ENCODE data around the gene TPRG1L.
"Not testable (repeated sequence)": the region's sequence is repeated elsewhere in the genome, so short reads cannot be mapped to it uniquely, and the experiment has no call there.

TPRG1L gene

DNA sequence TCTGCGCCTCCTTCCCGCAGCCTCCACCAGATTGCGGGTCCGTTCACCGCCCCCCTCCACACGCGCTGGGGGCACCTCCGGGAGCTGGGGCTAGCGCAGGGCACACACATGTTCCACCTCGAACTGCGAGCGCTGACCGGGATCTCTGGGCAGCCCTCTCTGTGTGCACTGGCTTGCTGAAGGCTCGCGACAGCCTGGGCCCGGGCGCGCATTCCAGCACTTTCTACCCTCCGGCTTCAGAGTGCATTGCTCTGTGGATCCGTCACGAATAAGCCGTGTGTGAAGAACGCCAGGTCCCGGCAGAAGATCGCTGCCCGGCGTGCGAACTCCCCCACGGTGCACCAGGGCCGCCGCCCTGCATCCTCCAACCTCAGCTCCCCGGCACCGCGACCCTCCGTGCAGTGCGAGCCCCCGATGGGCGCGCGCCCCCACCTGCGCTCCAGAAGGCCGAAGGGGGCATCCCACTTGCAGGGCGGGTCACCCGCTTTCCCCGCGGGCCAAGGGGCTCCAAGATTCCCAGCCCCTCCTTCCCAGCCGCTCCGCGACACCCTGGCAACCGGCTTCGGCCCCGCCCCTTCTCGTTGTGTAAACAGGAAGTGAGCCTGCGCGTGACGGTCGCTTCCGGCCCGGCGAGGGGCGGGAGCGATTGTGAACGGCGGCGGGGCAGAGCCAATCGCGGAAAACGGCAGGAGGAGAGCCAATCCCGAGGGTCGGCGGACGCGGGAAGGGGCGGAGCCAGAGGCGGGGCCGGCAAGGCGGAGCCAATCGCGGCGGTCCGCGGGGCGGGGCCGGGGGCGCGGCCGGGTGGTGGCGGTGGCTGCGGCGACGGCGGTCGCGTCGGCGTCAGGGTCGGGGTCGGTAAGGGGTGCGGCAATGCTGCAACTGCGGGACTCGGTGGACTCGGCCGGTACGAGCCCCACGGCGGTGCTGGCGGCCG lies at the start of gene TPRG1L:
Gene TPRG1L (plus strand): TSS at position 816 of the 937 bp plus-strand sequence. CDS start 58 bp downstream, at position 874.
- DNase-seq, result peak; percentile 80 to 99 (median 97)

DNA sequence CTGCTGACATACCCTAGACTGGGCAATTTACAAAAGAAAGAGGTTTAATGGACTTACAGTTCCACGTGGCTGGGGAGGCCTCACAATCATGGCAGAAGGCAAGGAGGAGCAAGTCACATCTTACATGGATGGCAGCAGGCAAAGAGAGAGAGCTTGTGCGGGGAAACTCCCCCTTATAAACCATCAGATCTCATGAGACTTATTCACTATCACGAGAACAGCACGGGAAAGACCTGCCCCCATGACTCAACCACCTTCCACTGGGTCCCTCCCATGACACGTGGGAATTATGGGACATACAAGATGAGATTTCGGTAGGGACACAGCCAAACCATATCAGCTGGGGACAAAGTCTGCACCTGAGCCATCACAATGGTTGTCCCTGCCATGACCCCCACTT lies 49.3 kb upstream of the TPRG1L start:
- DNase-seq, result not testable (repeated sequence)

DNA sequence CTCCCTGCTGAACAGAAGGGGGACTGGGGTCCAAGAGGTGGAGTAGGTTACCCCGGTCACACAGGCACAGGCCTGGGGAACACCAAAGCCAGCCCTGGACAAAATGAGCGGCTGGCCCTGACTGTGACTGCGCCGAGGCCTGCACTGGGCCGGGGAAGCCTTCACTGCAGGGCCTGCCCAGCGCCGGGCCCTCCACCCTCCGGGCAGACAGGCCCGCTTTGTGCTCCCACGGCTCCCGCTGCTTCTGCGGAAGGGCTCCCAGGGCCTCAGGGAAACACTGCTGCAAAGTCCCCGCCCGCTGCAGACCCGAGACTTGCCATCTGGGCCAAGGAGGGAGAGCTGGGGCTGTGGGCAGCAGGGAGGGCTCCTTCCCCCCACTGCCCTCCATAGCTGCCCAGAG lies 48.8 kb upstream of the TPRG1L start:
- DNase-seq, result peak in 3 of 56 donors; percentile 18 to 32 (median 20)

DNA sequence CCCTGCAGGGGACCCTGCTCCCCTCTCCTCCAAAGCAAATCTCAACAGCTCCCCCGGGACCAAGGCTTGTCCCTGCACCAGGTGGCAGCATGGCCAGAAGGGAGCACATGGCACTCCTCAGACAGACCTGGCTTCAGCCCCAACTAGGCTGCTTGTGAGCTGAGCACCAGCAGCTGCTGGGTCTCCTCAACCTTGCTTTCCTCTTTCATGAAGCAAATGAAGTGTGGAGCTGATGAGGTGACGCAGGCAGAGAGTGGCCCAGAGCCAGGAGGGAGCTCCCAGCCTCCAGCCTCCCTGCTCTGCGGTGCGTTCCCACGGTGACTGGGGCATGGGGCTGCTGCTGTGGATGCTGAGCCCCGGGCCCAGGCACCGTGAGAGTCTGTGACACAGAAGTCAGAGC lies 47.5 kb upstream of the TPRG1L start:
- peak in 20 of 56 donors; percentile 14 to 76 (median 36) for DNase-seq

DNA sequence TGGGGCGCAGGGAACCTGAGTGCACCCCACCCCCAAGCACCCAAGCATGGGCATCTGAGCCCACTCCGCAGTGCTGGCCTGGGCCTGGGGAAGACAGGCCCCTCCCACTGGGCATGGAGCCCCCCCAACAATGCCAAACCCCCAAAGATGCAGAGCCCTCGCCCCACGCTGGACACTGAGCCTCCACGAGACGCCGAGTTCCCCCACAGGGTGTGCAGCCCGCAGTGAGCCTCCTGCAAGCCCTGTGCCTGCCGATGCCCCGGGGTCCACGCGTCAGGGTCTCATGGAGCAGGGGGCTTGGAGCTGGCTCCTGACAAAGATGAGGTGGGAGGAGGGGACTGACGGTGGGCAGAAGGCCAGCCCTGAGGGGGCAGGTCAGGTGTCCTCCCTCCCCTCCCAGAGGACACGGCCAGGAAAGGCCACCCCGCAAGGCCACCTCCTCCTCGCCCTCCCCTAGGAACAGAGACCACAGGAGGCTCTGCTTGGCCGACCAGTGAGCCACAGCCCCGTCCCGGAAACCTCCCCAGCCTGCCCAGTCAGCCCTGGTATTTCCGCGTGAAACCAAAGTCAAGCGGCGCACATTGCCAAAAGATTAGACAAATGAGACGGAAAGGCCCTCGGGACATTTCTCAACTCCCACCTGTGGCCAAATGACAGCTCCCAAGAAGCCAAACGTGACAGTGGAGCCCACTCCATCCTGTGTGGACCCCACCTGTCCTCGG lies 46.9 kb upstream of the TPRG1L start:
- no peak for DNase-seq

DNA sequence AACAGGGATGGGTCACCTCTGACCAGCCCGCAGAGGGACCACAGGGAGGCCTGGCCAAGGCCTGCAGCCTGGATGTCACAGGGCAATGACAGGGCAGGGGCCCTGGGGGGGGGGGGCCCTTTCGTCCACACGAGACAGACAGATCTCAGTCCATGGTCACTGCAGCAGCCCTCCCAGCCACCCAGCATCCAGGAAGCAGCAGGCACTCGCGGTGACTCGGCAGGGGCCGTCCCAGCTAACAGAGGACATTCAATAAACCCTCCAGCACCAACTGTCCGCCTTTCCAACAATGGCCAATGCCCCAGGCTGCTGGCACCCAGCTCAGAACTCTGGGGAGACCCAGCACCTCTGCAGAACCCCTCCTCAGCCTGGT lies 46.4 kb upstream of the TPRG1L start:
- no peak for DNase-seq

DNA sequence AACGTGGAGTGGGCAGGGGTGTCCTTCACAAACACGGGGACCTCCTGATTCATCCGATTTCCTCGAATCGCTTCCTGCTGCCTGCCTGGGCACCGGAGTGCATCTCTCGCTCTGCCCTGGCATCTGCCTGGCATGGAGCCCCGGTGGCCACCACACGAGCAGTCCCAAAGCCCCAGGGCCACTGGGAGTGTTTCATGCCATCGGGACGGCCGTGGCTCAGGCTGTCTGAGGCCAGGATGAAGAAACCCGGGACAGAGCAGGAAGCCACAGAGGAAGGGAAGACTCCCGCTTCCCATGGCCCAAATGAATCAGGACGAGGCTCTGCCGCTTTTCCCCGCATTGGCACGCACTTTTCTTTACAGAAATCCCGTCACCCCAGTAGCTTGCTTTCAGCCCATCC lies 45.9 kb upstream of the TPRG1L start:
- no peak for DNase-seq

DNA sequence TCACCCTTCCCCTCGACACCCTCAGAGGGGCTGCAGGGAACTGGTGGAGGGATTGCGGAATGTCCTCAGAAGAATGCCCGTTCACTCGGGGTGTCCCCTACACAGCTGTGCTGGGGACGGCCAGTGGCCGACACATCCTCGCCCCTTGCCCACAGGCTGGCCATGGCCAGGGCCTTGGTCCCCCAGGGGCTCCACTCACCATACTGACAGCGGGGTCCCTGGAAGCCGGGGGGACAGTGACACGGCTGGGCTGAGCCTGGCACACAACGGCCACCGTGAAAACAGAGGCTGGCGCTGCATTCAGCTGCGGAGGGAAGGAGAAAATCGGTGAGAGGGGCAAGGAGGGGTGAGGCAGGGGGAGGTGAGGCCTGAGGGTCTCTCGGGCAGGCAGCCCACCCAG lies 45.2 kb upstream of the TPRG1L start:
- DNase-seq, result no peak

DNA sequence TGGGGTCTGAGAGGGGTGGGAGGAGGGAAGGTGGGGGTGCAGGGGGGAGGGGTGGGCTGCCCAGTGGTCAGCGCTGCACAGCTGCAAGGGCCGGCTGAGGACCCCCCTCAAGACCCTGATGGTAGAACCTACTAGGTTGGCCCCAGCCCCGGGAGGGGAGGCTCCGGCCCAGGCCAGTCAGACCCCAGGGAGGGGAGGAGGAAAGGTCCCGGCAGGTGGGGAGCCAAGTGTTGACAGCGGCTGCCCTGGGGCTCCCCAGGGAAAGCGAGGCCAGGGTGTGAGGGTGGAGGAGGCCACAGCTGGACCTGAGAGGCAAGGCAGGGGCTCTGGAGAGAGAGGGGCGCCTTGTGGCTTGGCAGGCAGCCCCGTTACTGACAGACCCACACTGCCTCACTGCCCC lies 44.6 kb upstream of the TPRG1L start:
- no peak for DNase-seq

DNA sequence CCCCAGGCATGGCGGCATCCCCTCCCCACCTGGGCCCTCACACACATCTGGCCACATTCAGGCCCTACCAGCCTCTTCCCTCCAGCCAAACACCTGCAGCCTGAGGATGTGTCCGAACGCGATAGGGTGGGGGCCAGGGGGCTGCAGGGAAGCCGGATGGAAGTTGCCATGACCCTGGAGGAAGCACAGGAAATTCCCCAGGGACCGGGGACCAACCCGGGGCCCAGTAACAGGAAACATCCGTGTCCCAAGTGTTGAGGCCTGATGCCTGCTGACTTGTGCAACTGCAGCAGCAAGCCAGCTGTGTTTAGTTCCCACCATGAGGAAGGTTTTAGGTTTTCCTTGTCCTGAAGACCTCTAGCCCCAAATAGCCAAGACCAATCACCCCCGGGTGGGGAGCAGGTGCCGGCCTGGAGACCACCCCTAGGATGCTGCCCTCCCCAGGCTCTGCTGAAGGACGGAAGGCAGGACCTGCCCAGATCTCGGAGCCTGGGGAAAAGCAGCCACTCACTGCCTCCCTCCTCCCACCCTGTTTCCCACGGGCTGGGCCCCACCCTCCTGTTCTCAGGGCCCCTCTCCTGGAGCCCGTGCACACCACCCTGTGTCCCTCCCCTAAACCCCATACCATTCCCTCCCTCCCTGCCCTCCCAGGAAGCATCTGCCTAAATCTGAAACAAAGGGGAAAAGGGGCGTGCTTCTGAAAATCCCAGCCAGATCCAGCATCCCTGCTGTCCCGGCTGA lies 43.3 kb upstream of the TPRG1L start:
- no peak for DNase-seq

DNA sequence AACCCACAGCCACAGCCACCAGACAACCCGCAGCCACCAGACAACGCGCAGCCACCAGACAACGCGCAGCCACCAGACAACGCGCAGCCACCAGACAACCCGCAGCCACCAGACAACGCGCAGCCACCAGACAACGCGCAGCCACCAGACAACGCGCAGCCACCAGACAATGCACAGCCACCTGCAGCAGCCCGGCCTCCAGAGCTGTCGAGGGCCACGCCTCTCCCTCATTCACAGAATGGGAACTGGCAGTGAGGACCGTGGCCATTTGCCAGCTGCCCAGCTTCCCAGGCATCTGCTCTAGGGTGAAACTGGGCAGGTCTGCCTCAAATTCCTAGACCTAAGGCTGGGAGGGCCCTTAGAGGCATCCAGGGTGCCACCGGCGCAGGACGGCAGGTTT lies 41.1 kb upstream of the TPRG1L start:
- peak in 3 of 56 donors; percentile 7 to 34 (median 31) for DNase-seq

DNA sequence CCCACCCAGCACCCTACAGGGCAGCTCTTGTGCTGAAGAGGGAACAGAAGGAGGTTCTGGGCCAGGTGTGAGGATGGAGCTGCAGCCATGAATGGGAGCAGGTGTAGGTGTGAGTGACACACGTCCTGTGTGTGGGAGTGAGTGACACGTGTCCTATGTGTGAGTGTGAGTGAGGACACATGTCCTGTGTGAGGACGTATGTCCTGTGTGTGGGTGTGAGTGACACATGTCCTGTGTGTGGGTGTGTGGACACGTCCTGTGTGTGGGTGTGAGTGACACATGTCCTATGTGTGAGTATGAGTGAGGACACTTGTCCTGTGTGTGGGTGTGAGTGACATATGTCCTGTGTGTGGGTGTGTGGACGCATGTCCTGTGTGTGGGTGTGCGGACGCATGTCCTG lies 39.9 kb upstream of the TPRG1L start:
- peak in 1 of 56 donors; percentile 46 for DNase-seq

DNA sequence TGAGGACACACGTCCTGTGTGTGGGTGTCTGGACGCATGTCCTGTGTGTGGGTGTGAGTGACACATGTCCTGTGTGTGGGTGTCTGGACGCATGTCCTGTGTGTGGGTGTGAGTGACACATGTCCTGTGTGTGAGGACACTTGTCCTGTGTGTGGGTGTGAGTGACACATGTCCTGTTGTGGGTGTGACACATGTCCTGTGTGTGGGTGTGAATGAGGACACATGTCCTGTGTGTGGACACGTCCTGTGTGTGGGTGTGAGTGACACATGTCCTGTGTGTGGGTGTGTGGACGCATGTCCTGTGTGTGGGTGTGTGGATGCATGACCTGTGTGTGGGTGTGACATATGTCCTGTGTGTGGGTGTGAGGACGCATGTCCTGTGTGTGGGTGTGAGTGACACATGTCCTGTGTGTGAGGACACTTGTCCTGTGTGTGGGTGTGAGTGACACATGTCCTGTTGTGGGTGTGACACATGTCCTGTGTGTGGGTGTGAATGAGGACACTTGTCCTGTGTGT lies 39.4 kb upstream of the TPRG1L start:
- DNase-seq, result peak in 1 of 56 donors; percentile 46

DNA sequence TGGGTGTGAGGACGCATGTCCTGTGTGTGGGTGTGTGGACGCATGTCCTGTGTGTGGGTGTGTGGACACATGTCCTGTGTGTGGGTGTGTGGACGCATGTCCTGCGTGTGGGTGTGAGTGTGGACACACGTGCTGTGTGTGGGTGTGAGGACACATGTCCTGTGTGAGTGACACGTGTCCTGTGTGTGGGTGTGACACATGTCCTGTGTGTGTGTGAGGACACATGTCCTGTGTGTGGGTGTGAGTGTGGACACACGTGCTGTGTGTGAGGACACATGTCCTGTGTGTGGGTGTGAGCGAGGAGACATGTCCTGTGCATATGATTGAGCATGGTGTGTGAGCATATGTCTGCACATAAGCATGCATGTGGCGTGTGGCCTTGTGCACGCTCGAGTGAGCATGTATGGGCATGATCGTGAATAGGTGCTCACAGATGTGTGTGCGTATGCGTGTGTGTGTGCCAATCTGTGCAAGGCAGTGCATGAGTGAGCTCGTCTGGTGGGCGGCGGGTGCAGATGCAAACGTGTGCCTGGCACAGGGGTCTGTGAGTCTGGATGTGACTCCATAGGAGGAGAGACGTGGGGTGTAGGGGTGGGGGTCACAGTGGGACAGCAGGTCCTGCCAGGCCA lies 38.8 kb upstream of the TPRG1L start:
- DNase-seq, result peak in 2 of 56 donors; percentile 41 to 57

DNA sequence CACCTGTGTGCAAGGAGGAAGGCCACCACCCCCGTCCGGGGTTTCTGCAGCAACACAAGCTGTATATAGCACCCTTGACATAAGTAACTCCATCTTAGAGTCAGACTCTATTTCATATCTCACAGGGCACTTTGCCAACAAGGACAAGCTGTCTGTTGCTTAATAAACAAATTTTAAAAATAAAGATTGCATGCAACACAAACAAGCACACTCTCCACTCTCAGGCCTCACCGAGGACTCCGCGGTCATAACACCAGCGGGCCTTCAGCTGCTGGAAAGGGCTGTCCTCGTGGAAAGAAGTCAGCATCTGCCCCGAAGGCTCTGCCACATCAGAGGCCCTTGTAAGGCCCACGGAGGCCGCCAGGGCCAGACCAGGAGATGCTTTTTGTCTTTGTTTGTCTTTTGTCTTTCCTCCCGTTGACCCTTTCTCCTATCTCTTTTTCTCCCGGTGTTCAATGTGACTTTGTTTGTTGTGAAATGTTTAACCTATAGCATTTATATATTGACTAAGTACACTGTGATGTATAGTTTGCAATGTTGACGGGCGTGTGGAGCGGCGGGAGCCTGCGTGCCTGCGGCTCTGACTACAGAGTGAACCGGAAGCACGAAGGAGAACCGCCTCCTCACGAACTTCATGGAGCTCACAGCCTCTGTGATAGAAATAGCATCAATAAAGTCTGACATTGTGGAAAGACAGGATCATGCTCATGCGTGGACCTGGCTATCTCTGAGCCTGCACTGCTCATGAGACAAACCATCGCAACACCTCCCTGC lies 37.6 kb upstream of the TPRG1L start:
- peak in 1 of 56 donors; percentile 13 for DNase-seq

DNA sequence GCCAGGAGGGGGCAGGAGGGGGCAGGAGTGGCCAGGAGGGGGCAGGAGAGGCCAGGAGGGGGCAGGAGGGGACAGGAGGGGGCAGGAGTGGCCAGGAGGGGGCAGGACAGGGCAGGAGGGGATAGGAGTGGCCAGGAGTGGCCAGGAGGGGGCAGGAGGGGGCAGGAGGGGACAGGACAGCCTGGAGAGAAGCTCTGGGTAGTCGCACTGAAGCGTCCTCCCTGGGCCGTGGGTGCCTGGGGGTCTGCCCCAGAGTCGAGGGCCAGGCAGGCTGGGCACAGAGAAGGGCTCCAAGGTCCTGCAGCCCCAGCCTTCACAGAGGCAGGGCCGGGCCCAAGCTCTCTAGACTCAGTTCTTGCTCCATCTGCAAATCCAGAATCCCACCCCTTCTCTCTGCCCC lies 36.4 kb upstream of the TPRG1L start:
- DNase-seq, result no peak

DNA sequence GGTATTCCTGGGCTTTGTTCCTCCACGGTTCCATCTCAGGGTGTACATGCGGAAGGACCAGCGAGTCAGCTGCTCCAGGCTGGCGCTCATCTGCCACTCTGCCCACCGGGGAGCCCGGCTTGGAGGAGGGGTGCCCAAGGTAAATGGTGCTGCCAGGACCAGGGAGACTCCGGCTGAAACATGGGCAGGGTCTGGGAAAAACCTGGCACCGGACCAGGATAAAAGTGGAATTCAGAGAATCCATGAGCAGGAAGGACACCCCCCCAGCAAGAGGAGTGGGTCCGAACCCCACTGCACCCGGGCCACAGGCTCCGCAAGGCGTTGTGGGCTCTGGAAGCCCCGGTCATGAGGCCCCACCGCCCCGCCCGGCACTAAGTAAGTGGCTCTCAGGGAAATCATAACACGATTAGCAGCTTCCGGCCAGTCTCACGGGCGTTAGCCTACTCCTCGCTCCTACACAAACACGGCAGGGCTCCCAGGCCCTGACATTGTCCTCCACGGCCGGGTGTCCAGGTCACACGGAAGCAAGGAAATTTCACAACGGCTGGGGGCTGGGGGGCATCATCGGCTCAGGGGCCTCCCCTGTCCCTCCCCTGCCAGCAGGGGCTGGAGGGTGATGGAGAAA lies 34.6 kb upstream of the TPRG1L start:
- no peak for DNase-seq

DNA sequence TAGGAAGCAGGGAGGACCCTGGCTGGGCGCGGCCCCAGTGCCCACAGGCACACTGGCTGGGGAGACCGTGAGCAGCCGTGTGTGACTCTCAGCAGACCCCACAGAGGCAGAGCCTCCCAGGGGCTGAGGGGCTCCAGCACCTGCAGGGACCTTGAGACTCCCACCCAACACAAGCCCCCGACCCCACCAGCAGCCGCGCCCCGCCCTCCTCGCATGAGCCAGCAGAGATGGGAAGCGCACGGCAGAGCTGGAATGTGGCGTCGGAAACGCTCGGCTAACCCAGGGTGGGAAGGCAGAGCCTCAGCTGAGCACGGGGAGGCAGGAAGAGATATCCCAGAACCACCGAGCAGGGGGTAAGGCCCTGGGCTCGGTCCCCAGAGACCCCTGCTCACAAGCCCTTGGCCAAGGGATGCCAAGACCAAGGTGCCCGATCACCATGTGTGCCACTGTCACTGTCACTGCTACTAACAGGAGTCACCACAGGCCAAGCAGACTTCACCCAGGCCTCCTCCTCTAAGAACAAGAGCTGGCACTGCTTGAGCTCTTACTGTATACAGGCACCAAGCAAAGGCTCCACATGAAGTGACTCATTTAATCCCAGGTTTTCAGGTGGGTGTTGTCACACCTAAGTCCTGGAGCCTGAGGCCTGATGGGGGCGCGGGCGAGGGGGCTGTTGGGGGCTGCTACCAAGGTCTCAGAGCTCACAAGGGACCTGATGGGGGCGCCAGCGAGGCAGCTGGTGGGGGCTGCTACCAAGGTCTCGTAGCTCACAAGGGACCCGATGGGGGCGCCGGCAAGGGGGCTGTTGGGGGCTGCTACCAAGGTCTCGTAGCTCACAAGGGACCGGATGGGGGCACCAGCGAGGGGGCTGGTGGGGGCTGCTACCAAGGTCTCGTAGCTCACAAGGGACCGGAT lies 33.6 kb upstream of the TPRG1L start:
- DNase-seq, result no peak

DNA sequence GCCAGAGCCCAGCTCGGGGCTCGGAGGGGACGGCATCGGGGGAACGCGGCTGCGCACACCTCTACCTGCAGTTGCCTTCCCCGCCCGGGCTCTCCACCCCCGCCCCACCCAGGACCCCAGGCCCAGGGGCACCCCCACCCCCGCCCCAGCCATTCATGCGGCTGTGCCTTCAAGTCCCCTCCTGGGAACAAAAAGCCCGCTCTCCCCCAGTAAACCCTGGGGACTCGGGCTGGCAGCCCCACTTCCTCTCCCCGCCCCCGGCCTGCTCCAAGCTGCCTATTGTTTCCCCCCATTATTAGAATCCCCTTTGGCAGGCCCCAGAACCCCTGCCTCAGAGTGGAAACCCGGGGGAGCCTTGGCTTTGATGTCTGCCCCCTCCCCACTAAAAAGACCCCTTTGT lies 31.5 kb upstream of the TPRG1L start:
- no peak for DNase-seq

Data from amygdala (tissue), 56 donors.